Measurements from ENCODE around the gene MT1A.
A peak's percentile ranks its signal among the peaks of the same experiment; 100 is the strongest.
"Not testable (repeated sequence)": the region's sequence is repeated elsewhere in the genome, so short reads cannot be mapped to it uniquely, and the experiment has no call there.

MT1A gene

DNA sequence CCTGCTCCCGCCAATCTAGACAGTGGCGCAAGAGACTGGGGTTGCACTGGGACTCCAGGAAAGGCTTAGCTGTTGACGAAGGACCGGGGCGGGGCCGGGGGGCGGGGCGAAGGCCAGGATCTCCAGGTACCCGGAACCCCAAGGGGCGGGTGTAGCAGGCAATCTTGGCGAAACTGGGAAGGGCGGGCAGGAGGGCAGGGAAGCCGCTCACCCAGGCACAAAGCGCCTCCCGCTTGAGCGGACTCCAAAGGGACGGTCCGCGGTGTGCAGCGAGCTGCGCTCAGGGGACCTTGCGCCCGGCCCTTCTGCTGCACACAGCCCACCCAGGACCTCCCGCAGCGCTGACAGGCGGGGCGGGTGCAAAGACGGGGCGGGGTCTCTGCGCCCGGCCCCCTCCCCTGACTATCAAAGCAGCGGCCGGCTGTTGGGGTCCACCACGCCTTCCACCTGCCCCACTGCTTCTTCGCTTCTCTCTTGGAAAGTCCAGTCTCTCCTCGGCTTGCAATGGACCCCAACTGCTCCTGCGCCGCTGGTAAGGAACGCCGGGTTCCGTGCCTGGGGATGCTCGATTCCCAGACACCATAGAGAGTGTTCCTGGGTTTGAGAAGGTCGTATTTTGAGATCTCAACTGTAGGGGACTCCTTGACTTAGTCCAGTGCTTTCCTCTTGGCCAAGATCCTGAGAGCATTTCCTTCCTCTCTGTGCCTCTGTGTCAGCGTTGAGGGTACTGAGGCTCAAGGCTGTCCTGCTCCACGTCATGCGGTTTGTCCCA, 19.3 kb downstream of the MT1A start, which contains the start of gene MT1F:
TSS of gene MT1F (plus strand) at position 405 of the 772 bp plus-strand sequence. CDS start at position 505, 100 bp downstream.
- DNase-seq (ENCODE audit: low read depth in 2 of 2): peak; percentile 42 to 44

DNA sequence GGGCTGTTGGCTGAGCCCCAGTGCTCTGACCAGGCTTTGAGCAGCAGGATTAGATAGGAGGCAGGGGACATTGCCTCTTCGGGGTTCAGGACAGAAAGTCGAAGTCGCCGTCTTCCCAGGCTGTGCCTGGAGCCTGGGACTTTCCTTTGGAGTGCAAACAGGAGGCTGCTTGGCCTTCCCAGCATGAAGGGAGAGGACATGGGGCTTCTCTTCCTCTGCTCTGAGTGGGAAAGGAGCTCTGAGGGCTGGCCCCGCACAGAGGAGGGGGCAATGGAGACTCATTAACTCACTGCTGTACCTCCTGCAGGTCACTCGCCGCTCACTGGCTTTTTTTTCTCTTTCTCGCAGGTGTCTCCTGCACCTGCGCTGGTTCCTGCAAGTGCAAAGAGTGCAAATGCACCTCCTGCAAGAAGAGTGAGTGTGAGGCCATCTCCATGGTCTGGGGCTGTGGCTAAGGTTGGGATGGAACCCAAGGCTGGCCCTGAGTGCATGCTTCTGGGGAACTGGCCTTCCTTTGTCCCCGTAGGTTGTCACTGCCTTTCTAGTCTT, 19.9 kb downstream of the MT1A start:
- DNase-seq (ENCODE audit: low read depth in 2 of 2): no peak

DNA sequence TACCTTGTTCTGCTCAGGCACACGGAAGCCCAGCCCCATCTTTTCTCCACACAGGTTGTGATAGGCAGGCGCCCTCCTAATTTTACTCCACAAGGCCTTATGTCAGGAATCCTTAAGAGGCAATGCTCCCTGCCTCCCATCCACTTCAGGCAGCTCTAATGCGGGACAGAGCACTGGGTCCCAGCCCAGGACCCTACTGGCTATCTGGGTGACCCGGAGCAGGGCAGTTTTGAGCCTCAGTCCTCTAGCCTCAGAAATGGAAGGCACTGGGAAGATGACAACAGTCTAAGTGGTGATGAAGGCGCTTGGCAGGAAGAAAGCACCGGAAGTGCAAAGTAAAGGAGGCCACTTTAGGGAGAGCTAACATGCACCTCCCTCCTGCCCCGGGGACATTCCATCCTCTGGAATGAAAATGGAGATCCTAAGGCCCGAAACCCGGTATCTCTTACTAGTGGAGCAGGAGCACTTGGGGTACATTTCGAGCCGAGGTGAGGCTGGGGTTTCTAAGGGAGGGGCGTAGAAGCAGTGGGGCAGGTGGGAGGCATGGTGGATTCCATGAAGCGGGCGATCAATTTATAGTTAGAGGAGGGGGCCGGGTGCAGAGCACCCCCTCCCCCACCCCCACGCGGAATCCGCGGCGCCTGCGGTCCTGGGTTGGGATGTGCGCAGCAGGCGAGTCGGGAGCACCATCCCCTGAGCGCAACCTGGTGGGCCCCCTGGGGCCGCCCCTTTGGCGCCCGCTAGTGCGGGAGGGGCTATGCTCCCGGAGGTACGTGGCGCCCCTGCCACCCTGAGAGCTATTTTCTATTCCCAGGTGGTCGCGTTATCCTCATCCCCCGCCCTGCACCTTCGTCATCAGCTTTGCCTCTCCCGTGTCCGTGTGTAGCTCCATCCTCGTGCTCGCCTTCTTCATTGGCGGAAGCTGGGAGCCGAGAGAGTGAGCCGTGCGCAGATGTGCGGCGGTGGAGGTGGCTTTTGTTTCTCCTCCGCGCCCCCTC, 24.2 kb downstream of the MT1A start:
- no peak for DNase-seq (ENCODE audit: low read depth in 2 of 2)

- no peak for DNase-seq (ENCODE audit: low read depth in 2 of 2)
Measured at GRCh38 chr16:56664506-56664905, 26.0 kb downstream of the MT1A start.

GRCh38 chr16:56665286-56666261, 27.1 kb downstream of the MT1A start:
- not testable (repeated sequence) for DNase-seq (ENCODE audit: low read depth in 2 of 2)

- DNase-seq (ENCODE audit: low read depth in 2 of 2): no peak
Measured at GRCh38 chr16:56667581-56668571, 29.4 kb downstream of the MT1A start, which contains the start of gene MT1G. Gene MT1G (minus strand): TSS chr16:56668065. CDS start chr16:56667993, 72 bp downstream.

DNA sequence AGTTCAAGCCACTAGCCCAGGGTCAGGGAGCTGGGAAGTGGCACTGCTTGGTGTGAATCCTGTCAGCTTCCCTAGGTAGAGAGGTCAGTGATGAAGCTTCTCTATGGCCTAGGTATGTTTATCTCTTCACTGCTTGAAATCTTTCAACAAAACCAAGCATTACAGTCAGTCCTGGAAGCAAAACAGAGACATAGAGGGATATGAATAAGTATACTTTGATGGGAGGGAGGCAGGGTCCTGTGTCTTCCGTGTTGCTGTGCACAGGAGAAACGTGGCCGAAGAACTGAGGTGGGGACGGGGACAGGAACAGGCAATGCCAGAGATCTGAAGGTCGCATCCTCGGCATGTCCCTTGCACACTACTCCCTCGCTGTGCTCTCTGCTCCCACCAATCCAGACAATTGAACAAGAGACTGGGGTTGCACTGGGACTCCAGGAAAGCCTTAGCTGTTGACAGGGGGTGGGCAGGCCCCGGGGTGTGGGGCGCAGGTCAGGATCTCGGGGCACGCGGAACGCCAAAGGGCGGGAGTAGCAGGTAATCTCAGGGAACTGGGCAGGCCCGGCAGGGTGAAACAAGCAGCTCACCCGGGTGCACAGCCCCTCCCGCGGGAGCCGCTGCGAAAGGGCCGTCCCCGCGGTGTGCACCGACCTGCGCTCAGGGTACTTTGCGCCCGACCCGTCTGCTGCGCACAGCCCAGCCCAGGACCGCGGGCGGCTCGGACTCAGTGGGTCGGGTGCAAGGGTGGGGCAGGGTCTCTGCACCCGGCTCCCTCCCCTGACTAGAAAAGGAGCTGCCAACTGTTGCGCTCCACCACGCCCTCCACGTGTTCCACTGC, 30.8 kb downstream of the MT1A start, which contains the start of gene MT1H:
TSS of gene MT1H (plus strand) at position 810 of the 835 bp plus-strand sequence. CDS start 71 bp downstream, outside the sequence.
- DNase-seq (ENCODE audit: low read depth in 2 of 2): no peak

GRCh38 chr16:56669840-56670619, 31.6 kb downstream of the MT1A start:
- no peak for DNase-seq (ENCODE audit: low read depth in 2 of 2)

DNA sequence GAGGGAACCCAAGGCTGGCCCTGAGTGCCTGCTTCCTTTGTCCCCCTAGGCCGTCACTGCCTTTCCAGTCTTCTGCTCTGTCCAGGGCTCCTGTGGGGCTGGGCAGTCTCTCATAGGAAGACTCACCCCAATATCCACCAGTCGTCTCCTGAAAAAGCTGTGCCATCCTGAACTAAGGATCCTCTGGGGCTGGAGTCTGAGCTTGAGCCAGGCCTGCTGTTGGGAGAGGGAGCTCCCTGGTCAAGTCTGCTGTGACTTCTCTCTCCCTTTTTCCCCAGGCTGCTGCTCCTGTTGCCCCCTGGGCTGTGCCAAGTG, 32.1 kb downstream of the MT1A start:
- DNase-seq (ENCODE audit: low read depth in 2 of 2): no peak

DNA sequence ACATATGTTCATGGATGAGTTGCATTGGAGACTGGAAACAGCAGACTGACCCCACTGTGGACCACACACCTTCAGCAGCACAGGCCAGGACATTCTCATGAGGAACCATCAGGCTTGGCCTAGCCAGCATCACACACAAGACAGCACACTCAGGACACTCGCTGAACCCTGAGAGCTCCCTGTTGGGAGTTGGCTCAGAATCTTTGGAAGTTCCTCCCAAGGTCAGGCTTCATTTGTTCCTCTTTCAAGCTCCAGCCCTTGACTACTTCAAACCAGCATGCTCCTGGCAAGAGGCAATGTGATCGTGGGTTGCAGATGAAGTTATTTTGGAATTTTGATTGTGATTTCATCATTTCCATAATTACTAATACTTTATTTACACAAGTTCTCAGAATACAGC, 33.2 kb downstream of the MT1A start:
- not testable (repeated sequence) for DNase-seq (ENCODE audit: low read depth in 2 of 2)

DNA sequence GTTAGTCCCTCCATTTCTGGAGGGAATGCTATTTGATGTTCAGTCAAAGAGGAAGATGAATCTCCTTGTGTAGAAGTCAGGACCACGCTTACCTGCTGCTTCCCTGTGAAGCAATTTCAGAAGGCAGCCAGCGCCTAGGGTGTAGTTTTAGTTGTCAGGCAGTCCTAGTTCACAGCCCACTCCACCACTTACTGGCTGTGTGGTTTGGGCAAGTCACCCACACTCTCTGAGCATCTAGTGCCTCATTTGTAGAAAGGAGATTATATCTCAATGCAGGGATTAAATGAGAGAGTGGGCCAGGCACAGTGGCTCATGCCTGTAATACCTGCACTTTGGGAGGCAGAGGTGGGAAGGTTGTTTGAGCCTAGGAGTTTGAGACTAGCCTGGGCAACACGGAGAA, 33.7 kb downstream of the MT1A start:
- DNase-seq (ENCODE audit: low read depth in 2 of 2): not testable (repeated sequence)

- no peak for DNase-seq (ENCODE audit: low read depth in 2 of 2)
Measured at GRCh38 chr16:56672761-56673536, 34.5 kb downstream of the MT1A start.

- DNase-seq (ENCODE audit: low read depth in 2 of 2): no peak
Measured at GRCh38 chr16:56673921-56674320, 35.5 kb downstream of the MT1A start.

DNA sequence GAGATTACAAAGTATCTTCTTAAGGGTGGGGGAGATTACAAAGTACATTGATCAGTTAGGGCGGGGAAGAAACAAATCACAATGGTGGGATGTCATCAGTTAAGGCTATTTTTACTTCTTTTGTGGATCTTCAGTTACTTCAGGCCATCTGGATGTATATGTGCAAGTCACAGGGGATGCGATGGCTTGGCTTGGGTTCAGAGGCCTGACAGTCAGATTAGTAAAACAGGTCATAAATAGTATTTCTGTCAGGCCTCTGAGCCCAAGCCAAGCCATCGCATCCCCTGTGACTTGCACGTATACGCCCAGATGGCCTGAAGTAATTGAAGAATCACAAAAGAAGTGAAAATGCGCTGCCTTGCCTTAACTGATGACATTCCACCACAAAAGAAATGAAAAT, 36.1 kb downstream of the MT1A start:
- DNase-seq (ENCODE audit: low read depth in 2 of 2): not testable (repeated sequence)

GRCh38 chr16:56675685-56676210, 37.3 kb downstream of the MT1A start:
- DNase-seq (ENCODE audit: low read depth in 2 of 2): peak; percentile 13 to 29

GRCh38 chr16:56677474-56677873, 39.0 kb downstream of the MT1A start:
- no peak for DNase-seq (ENCODE audit: low read depth in 2 of 2)
